NCI-H1092 (cell line): ENCODE measurements around the gene MAST4.
A peak's percentile ranks its signal among the peaks of the same experiment; 100 is the strongest.

Experiments used
- DNase-seq: peaks from one replicate; lab custom pipeline; 2025; lab: John Stamatoyannopoulos, UW

The MAST4 gene

DNA sequence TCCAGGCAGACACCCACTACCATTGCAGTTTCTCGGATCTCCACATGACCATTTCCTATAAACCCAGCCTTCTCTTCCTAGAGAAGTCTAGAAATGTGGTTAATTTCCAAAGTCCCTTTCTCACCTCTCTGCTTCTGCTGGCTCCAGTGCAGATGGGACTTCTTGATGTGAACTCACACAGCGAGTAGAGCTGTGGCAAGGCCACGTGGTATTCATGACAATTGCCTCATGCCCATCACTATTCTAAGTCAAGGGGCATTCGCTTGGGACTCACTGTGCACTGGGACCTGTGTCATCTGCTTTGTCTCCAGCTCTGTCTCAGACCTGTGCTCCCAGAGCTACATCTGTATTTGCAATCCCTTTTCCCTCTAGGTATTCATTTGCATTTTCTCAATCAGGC is 594.2 kb downstream of the MAST4 start:
- no peak for DNase-seq

- no peak for DNase-seq
These were observed 594.7 kb downstream of the MAST4 start for GRCh38 chr5:67190861-67191260.

DNA sequence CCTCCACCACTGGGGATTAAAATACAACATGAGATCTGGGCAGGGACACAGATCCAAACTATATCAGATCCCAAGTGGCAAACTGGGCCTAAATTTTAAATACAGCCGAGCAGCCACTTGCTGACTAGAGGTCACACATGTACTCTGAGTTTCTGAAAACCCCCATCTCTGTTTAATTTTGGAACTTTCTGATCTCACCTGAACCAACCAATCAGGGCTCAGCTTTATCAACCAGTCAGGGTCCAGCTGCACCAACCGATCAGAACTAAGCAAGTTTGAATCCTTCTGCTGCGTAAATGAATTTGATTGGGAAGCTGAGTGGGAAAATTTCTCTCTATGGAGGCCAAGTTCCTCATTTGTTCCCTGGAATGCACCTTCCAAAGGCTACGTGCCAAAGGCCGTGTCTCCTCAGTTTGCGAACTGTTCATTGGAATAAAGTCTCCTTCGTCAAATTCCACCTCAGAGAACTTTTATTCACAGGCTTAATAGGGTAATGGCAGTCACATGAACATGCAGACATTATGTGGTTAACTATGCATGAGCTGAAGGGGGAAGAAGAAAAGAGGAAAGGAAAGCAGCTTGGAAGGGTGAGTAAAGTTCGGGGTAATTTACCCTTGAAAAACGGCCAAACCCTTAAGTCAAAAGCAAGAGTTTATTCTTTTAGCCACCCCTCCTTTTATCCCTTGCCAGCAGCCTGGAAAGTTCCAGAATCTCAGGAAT is 596.7 kb downstream of the MAST4 start:
- no peak for DNase-seq

DNA sequence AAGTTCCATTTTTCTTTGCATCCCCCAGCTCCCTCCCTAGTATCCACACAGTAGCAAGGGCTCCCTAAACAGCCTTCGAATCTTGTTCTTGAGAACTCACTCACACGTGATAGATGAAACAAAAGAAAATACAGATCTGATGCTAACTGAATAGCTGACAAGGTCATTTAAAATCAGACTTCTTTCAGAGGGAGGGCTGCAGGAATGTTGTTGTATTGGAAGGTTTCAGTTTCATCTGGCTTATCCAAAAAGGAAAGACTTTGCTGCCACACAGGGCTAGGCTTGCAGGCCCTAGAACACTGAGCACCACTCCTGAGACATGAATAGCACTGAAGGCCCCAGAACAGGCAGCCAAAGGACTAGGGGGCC is 597.2 kb downstream of the MAST4 start:
- DNase-seq = no peak

DNA sequence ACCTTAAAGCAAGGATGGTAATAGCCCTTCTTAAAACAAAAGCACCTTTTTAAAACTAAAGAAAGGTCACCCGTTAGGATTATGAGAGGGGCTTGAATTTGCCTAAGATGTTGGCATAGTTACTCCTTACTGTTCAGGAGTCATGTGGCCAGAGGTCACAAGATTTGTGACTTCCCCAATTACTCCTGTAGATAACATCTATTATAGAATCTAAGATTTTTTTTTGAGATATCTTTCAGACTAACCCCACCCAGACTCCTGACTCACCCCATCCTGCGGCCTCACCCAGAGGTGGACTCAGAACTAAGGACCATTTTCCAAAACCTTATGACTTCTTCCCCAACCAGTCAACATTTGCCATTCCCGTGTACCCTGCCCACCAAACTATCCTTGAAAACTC is 598.0 kb downstream of the MAST4 start:
- no peak for DNase-seq

DNA sequence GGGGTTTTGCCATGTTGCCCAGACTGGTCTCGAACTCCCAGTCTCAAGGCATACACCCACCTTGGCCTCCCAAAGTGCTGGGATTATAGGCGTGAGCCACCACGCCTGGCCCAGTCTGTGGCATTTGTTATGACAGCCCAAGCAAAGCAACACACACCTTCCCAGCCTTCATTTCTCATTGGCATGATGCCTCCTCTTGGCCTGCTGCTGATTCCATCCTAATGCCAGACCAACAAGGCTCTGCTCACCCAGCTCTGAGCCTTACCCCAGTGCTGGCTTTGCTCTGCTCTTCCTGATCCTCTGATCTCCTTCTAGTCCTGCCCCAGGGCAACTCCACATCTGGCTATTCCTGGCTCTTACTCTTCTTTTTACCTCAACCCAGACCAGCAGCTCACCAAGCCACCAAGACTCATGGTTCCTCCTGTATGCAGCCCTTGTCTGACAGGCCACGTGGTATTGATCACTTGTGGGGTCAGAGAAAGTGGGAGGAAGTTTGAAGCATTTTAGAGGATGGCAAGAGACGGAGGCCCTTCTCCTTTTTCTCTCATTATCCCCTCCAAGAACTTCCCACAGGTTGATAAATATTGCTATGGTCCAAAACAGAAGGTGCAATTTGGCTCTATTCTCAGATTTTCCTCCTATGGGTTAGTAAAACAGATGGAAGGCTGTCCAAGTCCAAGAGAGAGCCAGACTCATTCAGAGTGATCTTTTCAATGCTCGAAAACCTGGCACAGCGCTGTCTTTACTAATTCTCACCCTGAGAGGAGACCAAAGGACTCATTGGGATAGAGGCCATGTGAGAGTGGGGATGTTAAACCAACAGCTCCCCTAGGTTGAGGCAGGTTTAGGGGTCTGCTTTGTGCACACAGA is 599.4 kb downstream of the MAST4 start:
- DNase-seq = no peak

- DNase-seq = no peak
These were observed 600.4 kb downstream of the MAST4 start, which contains the start of gene CD180 for GRCh38 chr5:67196537-67197059. Gene CD180, minus strand, starts transcription at chr5:67196799. Its CDS starts 158 bp downstream, at chr5:67196641.

DNA sequence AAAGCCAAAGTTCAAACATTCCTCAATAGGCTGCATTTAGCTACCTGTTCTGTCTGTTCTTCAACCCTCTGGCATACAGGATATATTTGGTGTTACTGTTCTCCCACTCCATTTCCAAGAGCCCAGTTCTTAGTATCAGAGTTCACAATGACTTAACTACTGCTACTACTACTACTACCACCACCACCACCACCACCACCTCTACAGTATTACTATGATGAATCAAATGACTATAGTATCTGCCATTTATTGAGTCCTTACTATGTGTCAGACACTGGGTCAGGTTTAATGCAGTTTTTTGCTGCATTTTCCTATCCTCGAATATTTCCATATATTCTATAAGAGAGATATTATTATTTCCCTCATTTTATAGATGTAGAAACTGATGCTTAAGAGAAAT is 601.3 kb downstream of the MAST4 start:
- DNase-seq = no peak

- no peak for DNase-seq
These were observed 602.7 kb downstream of the MAST4 start for GRCh38 chr5:67198917-67199316.

DNA sequence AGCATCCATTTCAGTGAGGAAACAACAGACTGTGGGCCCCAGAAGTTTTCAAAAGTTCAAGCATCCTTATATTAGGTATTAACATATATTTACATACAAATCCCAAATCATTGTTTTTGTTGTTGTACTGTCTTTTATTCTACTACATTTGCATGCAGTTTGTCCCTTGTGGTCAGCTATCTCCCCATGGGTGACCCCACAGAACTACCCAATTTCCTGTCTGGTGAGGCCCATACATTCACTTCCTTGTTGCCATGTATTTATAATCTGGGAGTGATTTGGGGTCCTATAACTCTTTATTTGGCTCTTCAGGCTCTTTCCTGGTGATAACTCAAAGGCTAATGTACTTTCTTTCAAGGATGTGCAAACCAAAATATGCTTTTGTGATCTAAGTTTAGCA is 603.7 kb downstream of the MAST4 start:
- no peak for DNase-seq

DNA sequence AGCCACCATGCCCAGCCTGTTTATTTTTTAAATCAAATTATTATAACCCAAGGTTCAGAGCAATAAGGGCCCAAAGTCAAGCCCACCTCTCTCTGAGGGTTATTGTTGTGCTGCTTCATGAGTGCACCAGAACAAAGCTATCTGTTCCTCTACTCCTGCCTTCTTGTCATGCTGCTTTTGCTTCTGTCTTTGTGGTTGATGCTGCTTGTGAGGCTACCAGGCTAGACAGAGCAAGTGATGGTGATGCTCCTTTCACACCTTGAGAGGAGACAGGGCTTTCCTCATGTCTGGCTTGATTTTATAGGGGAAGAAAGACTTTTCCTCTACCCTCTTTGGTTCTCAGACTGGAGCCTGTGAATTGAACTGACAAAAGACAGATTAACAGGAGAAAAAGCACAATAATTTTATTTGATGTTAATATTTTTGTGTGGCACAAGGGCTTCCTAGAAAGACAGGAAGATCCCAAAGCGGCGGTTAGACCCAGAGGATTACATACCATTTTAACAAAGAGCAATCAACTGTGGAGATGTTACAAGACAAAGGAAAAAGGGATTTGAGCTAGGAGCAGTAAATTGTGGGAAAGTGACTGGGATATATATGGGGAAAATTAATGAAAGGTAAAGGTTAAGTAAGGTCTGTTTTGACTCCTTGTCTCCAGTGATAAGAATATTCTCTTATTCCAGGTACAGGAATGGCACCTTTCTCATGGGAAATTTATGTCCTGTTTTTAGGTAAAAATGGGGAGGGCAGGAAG is 604.8 kb downstream of the MAST4 start:
- no peak for DNase-seq

DNA sequence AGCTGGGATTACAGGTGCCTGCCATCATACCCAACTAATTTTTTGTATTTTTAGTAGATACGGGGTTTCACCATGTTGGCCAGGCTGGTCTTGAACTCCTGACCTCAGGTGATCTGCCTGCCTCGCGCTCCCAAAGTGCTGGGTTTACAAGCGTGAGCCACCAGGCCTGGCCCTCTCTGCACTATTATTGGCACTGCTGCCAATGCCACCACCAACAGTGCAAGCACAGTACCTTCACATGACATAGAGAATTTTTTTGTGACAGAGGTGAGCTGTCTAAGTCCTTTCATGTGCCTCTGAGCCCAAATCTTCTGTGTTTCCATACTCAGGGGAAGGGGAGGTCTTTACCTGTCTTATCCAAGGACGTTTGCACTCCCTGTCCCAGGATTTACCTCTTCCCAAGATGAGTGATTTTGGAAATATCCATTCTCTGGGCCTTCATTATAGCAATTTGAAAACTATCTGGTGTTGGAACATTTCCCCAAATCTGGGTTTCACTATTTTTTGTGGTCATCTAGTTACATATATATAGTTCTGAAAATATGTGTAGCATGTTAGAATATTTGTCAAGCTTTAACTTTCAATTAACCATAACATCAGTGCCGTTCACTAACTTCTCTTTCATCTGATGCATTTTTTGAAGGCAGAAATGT is 605.8 kb downstream of the MAST4 start:
- DNase-seq = no peak

DNA sequence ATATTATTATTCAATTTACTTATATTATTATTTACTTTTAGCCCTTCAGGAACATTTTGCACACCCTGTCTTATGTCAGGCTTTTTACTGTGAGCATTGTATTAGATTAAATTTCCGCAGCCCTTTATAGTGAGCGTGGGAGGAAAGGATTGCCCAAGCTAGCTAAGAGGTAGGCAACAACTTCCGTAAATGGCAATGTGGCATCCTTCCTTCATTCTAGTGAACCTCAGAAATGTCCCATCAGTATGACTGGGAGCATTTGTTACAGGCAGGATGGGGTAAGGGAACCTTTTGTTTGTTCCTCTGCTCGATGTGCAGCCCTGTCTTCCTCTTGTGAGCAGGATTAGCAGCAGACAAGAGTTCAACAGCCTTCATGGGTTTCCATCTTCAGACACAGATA is 606.6 kb downstream of the MAST4 start:
- DNase-seq = no peak

DNA sequence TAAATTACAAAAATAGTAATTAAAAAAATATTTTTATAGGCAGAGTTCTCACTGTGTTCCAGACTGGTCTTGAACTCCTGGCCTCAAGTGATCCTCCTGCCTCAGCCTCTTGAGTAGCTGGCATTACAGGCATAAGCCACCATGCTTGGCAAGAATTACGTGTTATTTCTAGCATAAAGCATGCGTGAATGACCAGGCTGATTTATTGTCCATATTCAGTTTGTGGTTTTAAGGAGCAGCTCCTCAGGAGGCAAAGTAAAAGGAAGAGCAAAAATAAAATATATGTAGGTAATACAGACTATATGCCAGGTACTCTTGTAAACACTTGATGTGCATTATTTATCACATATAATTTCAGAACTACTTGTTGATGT is 607.5 kb downstream of the MAST4 start:
- no peak for DNase-seq

DNA sequence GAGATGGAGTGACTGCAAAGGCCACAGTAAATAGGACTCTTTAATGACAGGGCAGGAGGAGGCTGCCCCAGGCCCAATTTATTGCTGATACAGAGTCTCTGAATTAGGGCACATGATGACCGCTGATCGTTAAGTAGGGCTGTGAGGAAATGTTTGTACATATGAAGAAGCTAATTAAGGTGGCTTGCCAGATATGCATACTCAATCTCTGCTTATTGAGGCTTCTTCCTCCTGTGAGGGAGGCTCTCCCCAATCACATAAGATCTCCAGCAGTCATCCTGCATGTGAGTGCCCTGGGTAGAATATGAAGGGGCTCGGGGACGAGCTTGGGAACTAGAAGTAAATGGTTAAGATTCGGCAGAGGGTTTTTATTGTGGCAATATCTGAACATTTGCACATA is 608.6 kb downstream of the MAST4 start:
- no peak for DNase-seq

GRCh38 chr5:67205981-67206380 is 609.8 kb downstream of the MAST4 start:
- DNase-seq = no peak

- DNase-seq = no peak
These were observed 610.3 kb downstream of the MAST4 start for GRCh38 chr5:67206461-67206860.

GRCh38 chr5:67206929-67207328 is 610.7 kb downstream of the MAST4 start:
- DNase-seq = no peak

GRCh38 chr5:67208403-67208802 is 612.2 kb downstream of the MAST4 start:
- no peak for DNase-seq

DNA sequence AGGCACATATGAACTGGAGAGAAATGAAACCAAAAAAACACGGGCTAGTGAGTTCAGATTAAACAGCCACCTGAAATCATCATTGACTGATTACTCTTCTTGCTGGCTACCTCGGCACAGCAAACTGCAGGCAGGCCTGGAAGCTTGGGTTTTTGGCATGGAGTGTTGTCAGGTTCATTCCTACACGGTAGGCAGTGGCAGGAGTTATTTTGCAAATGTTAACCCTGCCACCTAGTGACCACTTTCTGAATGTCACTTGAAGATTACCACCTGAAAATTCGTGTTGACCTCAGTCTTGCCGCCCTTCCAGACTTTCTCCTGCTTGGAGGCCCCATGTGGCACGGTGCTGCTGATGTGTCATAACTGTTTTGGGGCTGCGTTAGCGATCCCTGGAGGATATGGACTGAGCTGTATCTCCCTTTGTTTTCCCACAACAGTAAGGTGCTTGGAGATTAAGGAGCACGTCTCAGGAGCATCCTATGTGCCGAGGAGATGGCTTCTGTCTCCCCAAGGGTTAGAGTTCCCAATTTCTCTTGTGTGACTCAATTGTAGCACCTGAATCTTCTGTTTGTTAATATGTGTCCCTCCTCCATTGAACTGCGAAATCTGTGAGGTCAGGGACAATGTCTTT is 613.1 kb downstream of the MAST4 start:
- peak; percentile 13 for DNase-seq

- DNase-seq = no peak
These were observed 615.7 kb downstream of the MAST4 start for GRCh38 chr5:67211926-67212325.

DNA sequence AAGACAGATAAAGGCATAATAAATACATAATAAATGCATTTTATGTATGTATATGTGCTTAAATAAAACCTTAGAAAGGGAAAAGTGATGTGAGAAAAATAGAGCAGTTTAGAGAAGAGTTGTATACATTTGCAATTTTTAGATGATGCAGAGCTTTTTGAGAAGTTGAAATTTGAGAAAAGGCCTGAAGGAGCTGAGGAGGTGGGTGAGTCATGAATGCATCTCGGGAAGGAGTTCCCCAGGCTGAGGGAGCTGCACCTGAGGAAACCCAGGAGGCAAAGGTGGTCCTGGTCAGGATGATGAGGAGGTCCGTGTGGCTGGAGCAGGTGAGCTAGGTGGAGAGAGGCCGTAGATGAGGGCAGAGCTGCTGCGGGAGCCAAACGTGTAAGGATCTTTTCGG is 617.8 kb downstream of the MAST4 start:
- DNase-seq = no peak
